Esophagus muscularis mucosa (tissue), 4 donors: Measurements from ENCODE around the gene GMDS.

Source experiments
- CTCF ChIP-seq, 3 experiments: fragments of 200-600 bp in 2 of 3; fragments of 450-650 bp in 1 of 3; sonication (generic) in 2 of 3; IDR thresholded peaks; one replicate each; pipeline ENCODE4 v1.5.1; 2017 to 2019; ENCODE audit warnings: antibody characterized with exemption in 3 of 3, mild to moderate bottlenecking in 2 of 3, moderate library complexity in 1 of 3
- EP300 ChIP-seq: sonication (generic); formaldehyde crosslinking; IDR thresholded peaks from one replicate; pipeline ENCODE4 v1.6.1; 2017; ENCODE audit warnings: antibody characterized with exemption
- POLR2A ChIP-seq: fragments of 450-650 bp; IDR thresholded peaks from one replicate; pipeline ENCODE4 v1.6.1; 2017; ENCODE audit warnings: antibody characterized with exemption, moderate library complexity, mild to moderate bottlenecking, low read depth
- POLR2AphosphoS5 ChIP-seq, 2 donors: sonication (generic); formaldehyde crosslinking; IDR thresholded peaks; one replicate each; pipeline ENCODE4 v1.6.1; 2017; ENCODE audit warnings: antibody characterized with exemption in 2 of 2

- no peak for TF ChIP-seq POLR2AphosphoS5 (IDR thresholded peaks at IDR 0.05)
- no peak for TF ChIP-seq CTCF (IDR thresholded peaks at IDR 0.05)
- TF ChIP-seq POLR2A: no peak
- no peak for TF ChIP-seq EP300
Measured at GRCh38 chr6:2108700-2109306, 136.6 kb downstream of the GMDS start.
